Inflammatory macrophage treated with lipopolysaccharide for 4 hours (primary cell): ENCODE measurements around the gene ATP2C2.
"Not testable (repeated sequence)": the region's sequence is repeated elsewhere in the genome, so short reads cannot be mapped to it uniquely, and the experiment has no call there.

Experiments
- DNase-seq: peaks from one replicate; pipeline ENCODE4 v3.0.0-alpha.2; 2020

Gene ATP2C2

GRCh38 chr16:84341528-84342295 lies 26.6 kb upstream of the ATP2C2 start:
- no peak for DNase-seq

GRCh38 chr16:84343800-84344199 lies 24.5 kb upstream of the ATP2C2 start:
- not testable (repeated sequence) for DNase-seq

- DNase-seq = no peak
These were observed 23.6 kb upstream of the ATP2C2 start for GRCh38 chr16:84344781-84345180.

GRCh38 chr16:84347161-84347560 lies 21.2 kb upstream of the ATP2C2 start:
- DNase-seq = no peak

- no peak for DNase-seq
These were observed 19.9 kb upstream of the ATP2C2 start for GRCh38 chr16:84348386-84348888.

GRCh38 chr16:84349862-84350684 lies 18.3 kb upstream of the ATP2C2 start:
- no peak for DNase-seq

- DNase-seq = no peak
These were observed 17.5 kb upstream of the ATP2C2 start for GRCh38 chr16:84350685-84351400.

- DNase-seq = no peak
These were observed 16.7 kb upstream of the ATP2C2 start for GRCh38 chr16:84351630-84352029.

GRCh38 chr16:84354306-84354705 lies 14.0 kb upstream of the ATP2C2 start:
- no peak for DNase-seq

- no peak for DNase-seq
These were observed 13.2 kb upstream of the ATP2C2 start for GRCh38 chr16:84355149-84355548.

- DNase-seq = no peak
These were observed 12.2 kb upstream of the ATP2C2 start for GRCh38 chr16:84356176-84356575.

- no peak for DNase-seq
These were observed 11.7 kb upstream of the ATP2C2 start for GRCh38 chr16:84356591-84357116.

GRCh38 chr16:84357191-84357651 lies 11.1 kb upstream of the ATP2C2 start:
- peak; percentile 80 for DNase-seq

- DNase-seq = no peak
These were observed 9.6 kb upstream of the ATP2C2 start for GRCh38 chr16:84358601-84359295.

GRCh38 chr16:84359326-84359725 lies 9.0 kb upstream of the ATP2C2 start:
- DNase-seq = no peak

- no peak for DNase-seq
These were observed 8.2 kb upstream of the ATP2C2 start for GRCh38 chr16:84360170-84360569.

- no peak for DNase-seq
These were observed 7.6 kb upstream of the ATP2C2 start for GRCh38 chr16:84360748-84361147.

GRCh38 chr16:84361546-84361945 lies 6.8 kb upstream of the ATP2C2 start:
- DNase-seq = no peak

- no peak for DNase-seq
These were observed 5.8 kb upstream of the ATP2C2 start for GRCh38 chr16:84362471-84362941.

GRCh38 chr16:84366208-84366607 lies 2.1 kb upstream of the ATP2C2 start:
- DNase-seq = no peak

GRCh38 chr16:84367297-84367680 lies 1.0 kb upstream of the ATP2C2 start:
- peak; percentile 18 for DNase-seq

GRCh38 chr16:84367750-84368307 lies 509 bp upstream of the ATP2C2 start:
- DNase-seq = no peak
